Uterus (tissue), 4 donors: ENCODE results near the gene AASDHPPT. TPM values are rescaled to one million over a fixed set of nuclear protein-coding genes. Genes with fewer than 3 reads are reported as not detected.
"Not testable (repeated sequence)": the region's sequence is repeated elsewhere in the genome, so short reads cannot be mapped to it uniquely, and the experiment has no call there.

Experiments used
- DNase-seq, 2 donors: peaks; one replicate each; pipeline ENCODE4 v3.0.0-alpha.2; 2019 to 2020
- H3K27ac ChIP-seq, 2 donors: fragments of 200-600 bp; sonication (generic); 1 replicate in 1 of 2; 2 replicates in 1 of 2; pipeline ENCODE4 v1.5.1; 2016 to 2018
- H3K27me3 ChIP-seq, 2 donors: fragments of 200-600 bp; sonication (generic); one replicate each; pipeline ENCODE4 v1.5.1; 2018 to 2019; ENCODE audit warnings: control low read depth in 1 of 2
- H3K36me3 ChIP-seq, 2 donors: fragments of 200-600 bp; sonication (generic); one replicate each; pipeline ENCODE4 v1.5.1; 2019; ENCODE audit warnings: control low read depth in 1 of 2
- H3K4me1 ChIP-seq, 2 donors: fragments of 200-600 bp; sonication (generic); one replicate each; pipeline ENCODE4 v1.5.1; 2018 to 2019; ENCODE audit warnings: control low read depth in 1 of 2
- H3K4me3 ChIP-seq, 2 donors: fragments of 200-600 bp; sonication (generic); 1 replicate in 1 of 2; 2 replicates in 1 of 2; pipeline ENCODE4 v1.5.1; 2018 to 2019; ENCODE audit warnings: mild to moderate bottlenecking in 1 of 2
- H3K9me3 ChIP-seq, 2 donors: fragments of 200-600 bp; sonication (generic); one replicate each; pipeline ENCODE4 v1.5.1; 2019; ENCODE audit warnings: control low read depth in 1 of 2
- POLR2A ChIP-seq, 2 donors: fragments of 450-650 bp; IDR thresholded peaks; one replicate each; pipeline ENCODE4 v1.6.1; 2016; ENCODE audit warnings: antibody characterized with exemption in 2 of 2, mild to moderate bottlenecking in 1 of 2, moderate library complexity in 1 of 2
- intact Hi-C: fragments of 100-400 bp; cut with DNase I; formaldehyde crosslinking; loops from one replicate; pipeline ENCODE4 v1.15.1; 2023; ENCODE audit warnings: low total_unique reads
- total RNA-seq, 4 donors: library from RNA; depleted of rRNA in 3 of 4; stranded (reverse); fragments of >200 nt in 3 of 4; gene quantifications; one replicate each; pipeline versions ENCODE4 v1.1.0 to v1.2.4, GENCODE V29; 2014 to 2023
- TF ChIP-seq, protein P1 (sequence below), 4 experiments: fragments of 200-600 bp in 2 of 4; fragments of 450-650 bp in 2 of 4; sonication (generic) in 2 of 4; IDR thresholded peaks; one replicate each; pipeline ENCODE4 v1.5.1; 2016 to 2019; ENCODE audit warnings: antibody characterized with exemption in 4 of 4, mild to moderate bottlenecking in 2 of 4, moderate library complexity in 1 of 4
- donor health status: DM: yes; HTN: yes; CAD: no.

Gene AASDHPPT
- total RNA-seq, 4 donors from 2014 or later = 5.9 to 87.0 (median 27.5) TPM

DNA sequence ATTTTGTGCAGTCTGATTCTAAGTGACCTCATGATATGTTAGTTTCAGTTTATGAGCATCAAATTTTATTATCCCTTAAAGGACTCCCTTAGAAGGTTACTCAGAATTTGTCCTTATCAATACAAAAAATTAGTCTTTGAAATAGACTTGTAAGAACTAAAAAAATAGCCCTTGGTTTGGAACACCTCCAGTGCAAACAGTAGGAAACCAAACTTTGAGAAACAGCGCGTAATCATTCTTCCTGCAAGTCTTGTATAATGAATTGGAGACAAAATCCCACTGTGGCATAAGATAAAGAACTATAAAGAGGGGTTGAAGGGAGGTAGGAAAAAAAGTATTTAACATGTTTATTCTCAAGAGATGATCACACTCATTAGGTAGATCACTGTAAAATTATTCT lies 44.6 kb upstream of the AASDHPPT start:
- no peak for DNase-seq
- intact Hi-C loops = no loop called here
- TF ChIP-seq POLR2A (IDR thresholded peaks at IDR 0.05) = no peak
- TF ChIP-seq, protein P1, sequence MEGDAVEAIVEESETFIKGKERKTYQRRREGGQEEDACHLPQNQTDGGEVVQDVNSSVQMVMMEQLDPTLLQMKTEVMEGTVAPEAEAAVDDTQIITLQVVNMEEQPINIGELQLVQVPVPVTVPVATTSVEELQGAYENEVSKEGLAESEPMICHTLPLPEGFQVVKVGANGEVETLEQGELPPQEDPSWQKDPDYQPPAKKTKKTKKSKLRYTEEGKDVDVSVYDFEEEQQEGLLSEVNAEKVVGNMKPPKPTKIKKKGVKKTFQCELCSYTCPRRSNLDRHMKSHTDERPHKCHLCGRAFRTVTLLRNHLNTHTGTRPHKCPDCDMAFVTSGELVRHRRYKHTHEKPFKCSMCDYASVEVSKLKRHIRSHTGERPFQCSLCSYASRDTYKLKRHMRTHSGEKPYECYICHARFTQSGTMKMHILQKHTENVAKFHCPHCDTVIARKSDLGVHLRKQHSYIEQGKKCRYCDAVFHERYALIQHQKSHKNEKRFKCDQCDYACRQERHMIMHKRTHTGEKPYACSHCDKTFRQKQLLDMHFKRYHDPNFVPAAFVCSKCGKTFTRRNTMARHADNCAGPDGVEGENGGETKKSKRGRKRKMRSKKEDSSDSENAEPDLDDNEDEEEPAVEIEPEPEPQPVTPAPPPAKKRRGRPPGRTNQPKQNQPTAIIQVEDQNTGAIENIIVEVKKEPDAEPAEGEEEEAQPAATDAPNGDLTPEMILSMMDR (IDR thresholded peaks at IDR 0.05) = no peak

DNA sequence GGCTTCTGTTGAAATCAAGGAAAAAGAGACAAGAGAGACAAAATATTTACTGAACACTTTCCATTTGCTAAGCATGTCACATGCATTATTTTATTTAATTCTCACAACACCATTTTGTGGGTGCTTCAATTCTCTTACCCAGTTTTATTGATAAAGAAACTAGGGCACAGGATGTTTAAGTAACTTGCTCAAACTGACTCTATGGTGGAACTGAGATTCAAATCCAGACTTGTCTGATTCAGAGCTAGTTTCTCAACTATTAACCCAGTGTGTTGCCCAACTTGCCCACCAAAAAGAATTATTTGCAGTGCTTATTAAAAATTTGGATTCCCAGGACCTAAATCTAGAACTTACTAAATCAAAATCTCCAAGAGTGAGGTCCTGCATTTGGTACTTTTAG lies 33.9 kb upstream of the AASDHPPT start:
- H3K36me3 ChIP-seq = no peaks in the 10 kb centered on the region
- H3K4me1 ChIP-seq = no peaks in the 10 kb centered on the region
- TF ChIP-seq, protein P1 (IDR thresholded peaks at IDR 0.05) = no peak
- TF ChIP-seq POLR2A (IDR thresholded peaks at IDR 0.05) = no peak
- no peaks in the 10 kb centered on the region for H3K9me3 ChIP-seq
- DNase-seq = no peak
- intact Hi-C loops = no loop called here
- no peak overlapping the region for H3K27ac ChIP-seq
- no peak overlapping the region for H3K4me3 ChIP-seq
- H3K27me3 ChIP-seq = no peaks in the 10 kb centered on the region

More for the DNA sequence above, 44.6 kb upstream of the AASDHPPT start:
- Histone ChIP-seq H3K9me3 (no peaks in the 10 kb centered on the region), H3K4me3 (no peak overlapping the region), H3K27ac (no peak overlapping the region), H3K4me1 (no peaks in the 10 kb centered on the region), H3K36me3 (no peaks in the 10 kb centered on the region), H3K27me3 (no peaks in the 10 kb centered on the region)

DNA sequence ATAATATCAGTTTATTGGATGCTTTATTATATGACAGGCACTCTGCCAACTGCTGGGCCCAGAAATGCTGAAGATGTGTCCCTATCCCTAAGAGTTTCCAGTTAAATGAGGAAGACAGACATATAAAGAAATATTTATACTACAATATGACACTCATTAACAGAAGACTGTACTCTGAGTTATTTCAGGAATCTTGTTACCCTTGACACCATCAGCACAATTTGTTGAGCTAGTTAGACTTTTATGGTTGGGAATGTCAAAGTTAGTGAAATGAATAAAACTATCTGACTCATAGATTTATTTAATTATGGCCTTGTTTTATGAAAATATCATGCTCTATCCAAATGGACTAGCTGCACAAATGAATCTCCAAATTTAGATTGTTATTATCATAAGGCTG lies 29.8 kb upstream of the AASDHPPT start:
- no peak overlapping the region for H3K27ac ChIP-seq
- H3K36me3 ChIP-seq = no peaks in the 10 kb centered on the region
- H3K4me1 ChIP-seq = no peaks in the 10 kb centered on the region
- H3K27me3 ChIP-seq = no peaks in the 10 kb centered on the region
- H3K9me3 ChIP-seq = no peaks in the 10 kb centered on the region
- TF ChIP-seq, protein P1 (IDR thresholded peaks at IDR 0.05) = no peak
- TF ChIP-seq POLR2A (IDR thresholded peaks at IDR 0.05) = no peak
- DNase-seq = no peak
- intact Hi-C loops = no loop called here
- no peak overlapping the region for H3K4me3 ChIP-seq

DNA sequence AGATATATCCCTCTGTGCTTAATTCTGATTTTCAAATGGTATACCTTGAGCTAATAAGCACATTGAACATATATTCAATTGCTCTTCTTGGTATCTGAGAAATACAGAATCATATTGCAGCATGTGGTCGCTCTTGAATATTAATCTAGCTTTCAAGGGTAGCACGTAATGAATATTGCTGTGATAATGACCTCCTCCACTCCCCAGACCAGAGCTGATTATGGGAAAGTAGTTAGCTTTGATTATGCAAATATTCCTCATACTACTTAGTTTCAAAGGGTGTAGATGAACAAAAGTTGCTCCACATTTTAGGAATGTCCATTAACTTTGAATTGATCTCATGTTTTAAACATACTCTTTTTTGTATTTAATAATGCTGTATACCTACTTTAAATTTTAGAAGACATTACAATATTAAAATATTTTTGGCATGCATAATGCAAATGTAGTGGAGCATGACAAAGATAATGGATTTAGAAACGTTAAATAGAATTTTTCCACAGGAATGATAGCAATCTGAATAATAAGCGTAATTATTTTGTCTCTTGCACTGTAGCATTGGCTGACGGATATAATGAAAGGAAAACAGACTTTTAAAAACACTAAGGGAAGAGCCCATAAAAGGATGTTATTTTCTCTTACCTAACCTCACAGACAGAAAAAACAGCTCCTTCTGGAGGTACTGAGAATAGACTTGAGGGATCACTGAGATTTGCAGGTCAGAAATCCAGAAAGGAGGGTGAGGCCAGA lies 27.6 kb upstream of the AASDHPPT start:
- H3K9me3 ChIP-seq = no peaks in the 10 kb centered on the region
- H3K27me3 ChIP-seq = no peaks in the 10 kb centered on the region
- no peaks in the 10 kb centered on the region for H3K36me3 ChIP-seq
- intact Hi-C loops = no loop called here
- no peak overlapping the region for H3K27ac ChIP-seq
- no peak for DNase-seq
- TF ChIP-seq, protein P1 (IDR thresholded peaks at IDR 0.05) = no peak
- TF ChIP-seq POLR2A (IDR thresholded peaks at IDR 0.05) = no peak
- H3K4me1 ChIP-seq = no peaks in the 10 kb centered on the region
- no peak overlapping the region for H3K4me3 ChIP-seq

DNA sequence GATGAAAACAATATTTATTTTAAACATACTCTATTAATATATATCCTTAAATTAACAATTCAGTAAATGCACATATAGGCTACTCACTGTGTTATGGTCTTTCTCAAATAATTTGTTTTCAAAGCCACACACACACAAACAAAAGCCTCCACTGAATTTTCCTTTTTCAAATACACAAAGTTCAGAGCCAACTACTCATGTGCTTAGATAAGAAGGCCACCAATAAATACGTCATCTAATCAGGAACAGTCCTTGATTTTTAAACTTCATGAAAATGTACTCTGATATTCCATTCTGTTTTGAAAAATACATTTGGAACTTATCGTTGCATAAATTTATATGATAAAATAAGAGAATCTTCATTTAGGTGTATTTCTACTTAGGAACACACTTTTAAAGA lies 26.4 kb upstream of the AASDHPPT start:
- Histone ChIP-seq H3K27me3 (no peaks in the 10 kb centered on the region), H3K36me3 (no peaks in the 10 kb centered on the region), H3K4me3 (no peak overlapping the region), H3K4me1 (no peaks in the 10 kb centered on the region), H3K9me3 (no peaks in the 10 kb centered on the region), H3K27ac (no peak overlapping the region)
- TF ChIP-seq, protein P1 (IDR thresholded peaks at IDR 0.05) = no peak
- TF ChIP-seq POLR2A (IDR thresholded peaks at IDR 0.05) = no peak
- DNase-seq = no peak
- intact Hi-C loops = no loop called here

DNA sequence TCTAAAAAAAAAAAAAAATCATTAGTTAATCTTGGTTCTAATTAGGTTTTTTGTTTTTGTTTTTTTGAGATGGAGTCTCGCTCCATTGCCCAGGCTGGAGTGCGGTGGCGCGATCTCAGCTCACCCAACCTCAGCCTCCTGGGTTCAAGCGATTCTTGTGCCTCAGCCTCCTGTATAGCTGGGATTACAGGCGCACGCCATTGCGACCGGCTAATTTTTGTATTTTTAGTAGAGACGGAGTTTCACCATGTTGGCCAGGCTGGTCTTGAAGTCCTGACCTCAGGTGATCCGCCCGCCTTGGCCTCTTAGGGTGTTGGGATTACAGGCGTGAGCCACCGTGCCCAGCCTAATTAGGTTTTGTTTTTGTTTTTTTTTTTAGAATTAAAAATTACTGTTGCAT lies 19.1 kb upstream of the AASDHPPT start:
- DNase-seq, H3K27ac ChIP-seq, intact Hi-C loops: not testable (repeated sequence)

More for the DNA sequence above, 19.1 kb upstream of the AASDHPPT start:
- H3K4me3 ChIP-seq, H3K9me3 ChIP-seq, H3K4me1 ChIP-seq, H3K36me3 ChIP-seq, H3K27me3 ChIP-seq: not testable (repeated sequence)
